HepG2 (cell line): ENCODE data around the gene NEAT1. TPM values are rescaled to one million over a fixed set of nuclear protein-coding genes. Genes with fewer than 3 reads are reported as not detected.

Experiments used
- ARID4A ChIP-seq: sonication (generic); formaldehyde crosslinking; IDR thresholded peaks from 2 replicates; pipeline ENCODE4 v1.5.0; 2020; ENCODE audit warnings: mild to moderate bottlenecking, missing genetic modification reagents, borderline replicate concordance
- BRF2 ChIP-seq: sonication (generic); formaldehyde crosslinking; IDR thresholded peaks from 2 replicates; pipeline ENCODE4 v1.8.1; 2022; ENCODE audit warnings: mild to moderate bottlenecking, missing genetic modification reagents
- CAMTA2 ChIP-seq: sonication (generic); formaldehyde crosslinking; IDR thresholded peaks from 2 replicates; pipeline ENCODE4 v1.4.0; 2020; ENCODE audit warnings: mild to moderate bottlenecking, missing genetic modification reagents, borderline replicate concordance
- CHCHD3 ChIP-seq: sonication (generic); formaldehyde crosslinking; IDR thresholded peaks from 2 replicates; pipeline ENCODE4 v1.8.0; 2022; ENCODE audit warnings: mild to moderate bottlenecking, missing genetic modification reagents, moderate library complexity
- KAT7 ChIP-seq: IDR thresholded peaks from 2 replicates; pipeline ENCODE4 v1.6.1; 2018; ENCODE audit warnings: borderline replicate concordance, missing compliant biosample characterization
- PCBP2 ChIP-seq: fragments of 200-400 bp; formaldehyde crosslinking; optimal IDR thresholded peaks from 2 replicates; pipeline ENCODE3; 2018; ENCODE audit warnings: low read length, low read depth; ENCODE audit not compliant: poor library complexity, severe bottlenecking
- SIN3A ChIP-seq: IDR thresholded peaks from 2 replicates; pipeline ENCODE4 v1.6.1; 2011; ENCODE audit warnings: low read depth, mild to moderate bottlenecking, control low read depth, low read length, borderline replicate concordance
- SMAD1 ChIP-seq: sonication (generic); formaldehyde crosslinking; IDR thresholded peaks from 2 replicates; pipeline ENCODE4 v1.4.0; 2020; ENCODE audit warnings: missing genetic modification reagents, low read depth, mild to moderate bottlenecking, borderline replicate concordance
- SRSF1 ChIP-seq: fragments of 200-400 bp; formaldehyde crosslinking; optimal IDR thresholded peaks from 2 replicates; pipeline ENCODE3; 2017; ENCODE audit warnings: mild to moderate bottlenecking, low read depth, low read length, moderate library complexity
- TAF15 ChIP-seq: fragments of 200-400 bp; formaldehyde crosslinking; IDR thresholded peaks from one replicate; pipeline ENCODE4 v1.6.1; 2018; ENCODE audit warnings: mild to moderate bottlenecking, low read depth, low read length; ENCODE audit not compliant: poor library complexity, severe bottlenecking
- TBP ChIP-seq: sonication (generic); formaldehyde crosslinking; IDR thresholded peaks from 2 replicates; pipeline ENCODE4 v1.5.0; 2020; ENCODE audit warnings: missing genetic modification reagents
- ZNF672 ChIP-seq: sonication (generic); formaldehyde crosslinking; IDR thresholded peaks from 2 replicates; pipeline ENCODE4 v1.8.1; 2022; ENCODE audit warnings: missing genetic modification reagents
- ZNF724P ChIP-seq: sonication (generic); formaldehyde crosslinking; IDR thresholded peaks from 2 replicates; pipeline ENCODE4 v1.8.0; 2022; ENCODE audit warnings: missing genetic modification reagents, borderline replicate concordance
- ZNF790 ChIP-seq: sonication (generic); formaldehyde crosslinking; IDR thresholded peaks from 2 replicates; pipeline ENCODE4 v1.8.0; 2022; ENCODE audit warnings: missing genetic modification reagents, mild to moderate bottlenecking, borderline replicate concordance
- polyA plus RNA-seq, 8 experiments: library from polyadenylated mRNA; depleted of rRNA in 3 of 8; stranded (reverse) in 7 of 8; unstranded in 1 of 8; fragments of >200 nt; fragmentation: Illumina TruSeq in 4 of 8; extraction: Trizol in 4 of 8; gene quantifications; 2 replicates each; pipeline versions ENCODE4 v1.2.1 to v1.2.3, GENCODE V29; 2011 to 2016; ENCODE audit warnings: low read depth in 4 of 8, missing spikeins in 1 of 8, mixed read lengths in 1 of 8; ENCODE audit not compliant: insufficient read depth in 1 of 8
- total RNA-seq, 5 experiments: library from RNA; depleted of rRNA; stranded (reverse); fragments of >200 nt; fragmentation: Illumina TruSeq; extraction: Trizol; gene quantifications; 2 replicates each; pipeline ENCODE4 v1.2.3, GENCODE V29; 2016; ENCODE audit warnings: low read depth in 1 of 5
- TF ChIP-seq, protein P1 (sequence below): sonication (generic); formaldehyde crosslinking; IDR thresholded peaks from 2 replicates; pipeline ENCODE4 v1.8.1; 2023; ENCODE audit warnings: mild to moderate bottlenecking, missing genetic modification reagents, borderline replicate concordance

NEAT1 gene
- total and polyA plus RNA-seq, 2 of the 13 experiments (the other 11 are each of a cell fraction or from before 2014, with no cell fraction given), result 20.5 to 41.2 TPM

- TF ChIP-seq BRF2 (CRISPR knock-in tag) (peak; percentile 32; the same call in 1 of the 2 replicates), SMAD1 (CRISPR knock-in tag) (no peak), ZNF790 (CRISPR knock-in tag) (0 out of 2 replicates have a peak, but pooled peaks have one; percentile 4), ARID4A (CRISPR knock-in tag) (peak; percentile 93), SRSF1 (no peak), KAT7 (CRISPR knock-in tag) (no peak), ZNF724P (CRISPR knock-in tag) (peak; percentile 72; the same call in 1 of the 2 replicates), TBP (CRISPR knock-in tag) (no peak), ZNF672 (no peak), CHCHD3 (CRISPR knock-in tag) (peak; percentile 72; the same call in 1 of the 2 replicates), SIN3A (peak; percentile 89; the same call in 1 of the 2 replicates), PCBP2 (no peak), CAMTA2 (CRISPR knock-in tag) (peak; percentile 86; the same call in 1 of the 2 replicates), TAF15 (no peak)
- TF ChIP-seq, protein P1, sequence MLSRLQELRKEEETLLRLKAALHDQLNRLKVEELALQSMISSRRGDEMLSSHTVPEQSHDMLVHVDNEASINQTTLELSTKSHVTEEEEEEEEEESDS (CRISPR knock-in tag), result no peak; the same call in 1 of the 2 replicates
Measured at GRCh38 chr11:65386307-65387140, 36.1 kb upstream of the NEAT1 start, which contains the start of gene FRMD8 (continued).
